Measurements from ENCODE around the gene VSIG1. TPM values are rescaled to one million over a fixed set of nuclear protein-coding genes. Genes with fewer than 3 reads are reported as not detected.

Gene VSIG1
- total and polyA plus RNA-seq, 10 of the 15 experiments (the other 5 are each of a cell fraction or from before 2014, with no cell fraction given) = 0.04 to 0.08 (median 0.06) TPM; not detected in 7

GRCh38 chrX:108032944-108033343 lies 11.9 kb upstream of the VSIG1 start:
- no TSS peak for BruUV-seq (replicated peaks)
- TF ChIP-seq EGR1 (IDR thresholded peaks at IDR 0.05; ENCODE audit: borderline replicate concordance in 1 of 2, low read depth in 2 of 2, low read length in 2 of 2) = no peak
- no peak for TF ChIP-seq MTA2 (IDR thresholded peaks at IDR 0.05; ENCODE audit: low read depth)
- no peak for TF ChIP-seq RELA (IDR thresholded peaks at IDR 0.05; ENCODE audit: borderline replicate concordance, partially characterized antibody)
- TF ChIP-seq TCF12 (IDR thresholded peaks at IDR 0.05; ENCODE audit: low read depth, low read length) = no peak
- TF ChIP-seq CBX5 (IDR thresholded peaks at IDR 0.05; ENCODE audit: low read depth) = no peak
- TF ChIP-seq USF1 (IDR thresholded peaks at IDR 0.05; ENCODE audit: borderline replicate concordance, extremely low read length, insufficient read depth, low read depth, low read length) = no peak
- no peak for TF ChIP-seq HCFC1 (IDR thresholded peaks at IDR 0.05; ENCODE audit: low read length)
- TF ChIP-seq REST (IDR thresholded peaks at IDR 0.05; ENCODE audit: low read depth, low read length) = no peak
- TF ChIP-seq GABPA (IDR thresholded peaks at IDR 0.05; ENCODE audit: low read depth) = no peak
- no peak for TF ChIP-seq MXI1 (IDR thresholded peaks at IDR 0.05; ENCODE audit: low read depth, low read length)
- in situ Hi-C loops (cut with MboI) (no loop called here), intact Hi-C loops (cut with micrococcal nuclease; ENCODE audit: unreplicated experiment) (no loop called here)
- no peak overlapping the region for H3K9ac ChIP-seq (ENCODE audit: control insufficient read depth, insufficient read depth, low read length)
- no peaks in the 10 kb centered on the region for H3K27me3 ChIP-seq (replicated peaks in 1 of 2; ENCODE audit: control insufficient read depth in 2 of 2, insufficient read depth in 2 of 2, low read length in 1 of 2)
- H3K9me3 ChIP-seq (replicated peaks; ENCODE audit: control insufficient read depth, insufficient read depth, low read length) = no peaks in the 10 kb centered on the region
- no peaks in the 10 kb centered on the region for H3K79me2 ChIP-seq (ENCODE audit: control insufficient read depth, insufficient read depth, low read length)
- DNase-seq (ENCODE audit: low read depth, low spot score) = no peak
- H3K4me1 ChIP-seq (ENCODE audit: control insufficient read depth, insufficient read depth, low read length) = no peaks in the 10 kb centered on the region
- no peaks in the 10 kb centered on the region for H3K36me3 ChIP-seq (ENCODE audit: control insufficient read depth in 2 of 2, insufficient read depth in 2 of 2, low read length in 1 of 2)
- no peaks in the 10 kb centered on the region for H4K20me1 ChIP-seq (ENCODE audit: control insufficient read depth, insufficient read depth)
- POLR2A ChIA-PET = no interaction called here
- no peak overlapping the region for H3K27ac ChIP-seq (ENCODE audit: control insufficient read depth, insufficient read depth)
- 73% methylated on average over 5 of the region's 5 CpGs for WGBS (ENCODE audit: insufficient coverage, insufficient replicate concordance, low lambda C conversion rate, missing lambda C conversion rate)
- SMC1A ChIA-PET (ENCODE audit: uncharacterized antibody, unreplicated experiment) = no interaction called here
- CTCF ChIA-PET = no interaction called here
- H2AFZ ChIP-seq (ENCODE audit: control insufficient read depth, low read depth, low read length) = no peak overlapping the region
- no peak overlapping the region for H3K4me3 ChIP-seq
- no peak for FAIRE-seq
- RAD21 ChIA-PET (ENCODE audit: unreplicated experiment) = no interaction called here
- no peak overlapping the region for H3K4me2 ChIP-seq (ENCODE audit: control insufficient read depth, insufficient read depth)
- no peak for ATAC-seq

All from GM12878 (cell line).